ENCODE measurements around the gene TMEM255B. TPM values are rescaled to one million over a fixed set of nuclear protein-coding genes. Genes with fewer than 3 reads are reported as not detected.

TMEM255B gene
- total and polyA plus RNA-seq, 5 donors from 2014 or later: 0.02 to 1.3 (median 0.11) TPM; not detected in 1

DNA sequence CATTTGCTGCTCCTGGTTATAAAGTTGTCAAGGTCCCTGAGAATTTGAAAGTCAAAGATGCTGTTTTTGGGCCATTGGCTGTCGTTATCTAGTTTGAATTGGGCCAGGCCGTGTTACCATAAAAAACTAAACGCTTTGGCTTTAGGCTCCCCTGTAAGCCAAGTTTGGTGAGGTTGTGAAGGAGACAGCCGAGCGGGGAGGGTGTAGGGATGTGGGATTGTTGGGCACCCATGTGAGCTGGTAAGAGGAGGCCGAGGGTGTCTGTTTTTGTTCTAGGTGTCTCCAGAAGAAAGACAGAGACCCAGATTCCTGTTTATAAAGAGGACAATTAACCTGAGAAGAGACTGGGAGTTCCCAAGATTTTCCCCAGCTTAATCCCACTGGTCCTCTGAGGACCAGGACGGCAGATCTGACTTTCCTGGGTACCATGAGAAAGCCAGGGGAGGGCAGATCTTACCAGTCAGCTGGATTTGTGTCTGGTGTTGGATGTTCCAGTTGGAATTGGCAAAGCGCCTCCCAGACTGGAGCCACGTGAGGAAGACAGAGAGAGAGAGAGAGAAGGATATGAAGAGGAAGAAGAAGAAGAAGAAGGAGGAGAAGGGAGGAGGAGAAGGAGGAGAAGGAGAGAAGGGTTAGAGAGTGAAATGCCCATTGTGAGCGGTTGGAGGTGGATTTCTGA, 25.1 kb downstream of the TMEM255B start:
- Histone ChIP-seq H3K36me3 (ENCODE audit: control insufficient read depth, insufficient read depth, low read length) (no peaks in the 10 kb centered on the region), H3K4me1 (ENCODE audit: control insufficient read depth, insufficient read depth, low read length, poor library complexity, severe bottlenecking) (no peaks in the 10 kb centered on the region), H3K27ac (ENCODE audit: insufficient read depth, low read length, poor library complexity, severe bottlenecking) (no peak overlapping the region), H3K9me3 (ENCODE audit: control insufficient read depth in 2 of 2, low read length in 2 of 2) (no peaks in the 10 kb centered on the region), H3K27me3 (ENCODE audit: control insufficient read depth, insufficient read depth, low read length) (peaks cover 8% of the 10 kb centered on the region), H3K4me3 (ENCODE audit: low read depth, low read length) (no peak overlapping the region)
- ATAC-seq (ENCODE audit: low read depth in 2 of 2): no peak
- Mint-ChIP-seq H3K27ac (no peak overlapping the region), H3K4me3 (no peak overlapping the region), H3K9me3 (no peaks in the 10 kb centered on the region), H3K36me3 (no peaks in the 10 kb centered on the region), H3K27me3 (peaks cover 16% of the 10 kb centered on the region), H3K4me1 (no peaks in the 10 kb centered on the region)
- DNase-seq: no peak

DNA sequence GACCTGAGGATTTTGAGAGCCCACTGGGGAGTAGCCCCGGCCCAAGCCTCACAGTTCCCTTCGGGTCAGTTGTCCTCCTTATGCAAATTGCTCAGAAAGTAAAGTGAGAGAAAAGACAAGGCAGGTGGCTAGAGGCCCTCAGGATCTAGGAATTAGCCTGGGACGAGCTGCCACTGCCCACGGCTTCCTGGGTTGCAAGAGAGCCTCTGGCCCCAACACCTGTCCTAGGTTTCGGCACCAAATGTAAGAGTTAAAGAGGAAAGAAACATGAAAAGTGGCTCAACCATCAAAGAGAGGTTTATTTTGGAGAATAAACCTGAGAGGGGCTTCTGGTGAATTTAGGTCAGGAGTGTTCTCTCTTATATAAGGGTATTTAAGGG, 25.6 kb downstream of the TMEM255B start:
- DNase-seq: no peak
- no peaks in the 10 kb centered on the region for H3K9me3 Mint-ChIP-seq
- H3K27ac Mint-ChIP-seq: no peak overlapping the region
- H3K36me3 ChIP-seq (ENCODE audit: control insufficient read depth, insufficient read depth, low read length): no peaks in the 10 kb centered on the region
- no peaks in the 10 kb centered on the region for H3K4me1 Mint-ChIP-seq
- no peak overlapping the region for H3K4me3 ChIP-seq (ENCODE audit: low read depth, low read length)
- no peaks in the 10 kb centered on the region for H3K4me1 ChIP-seq (ENCODE audit: control insufficient read depth, insufficient read depth, low read length, poor library complexity, severe bottlenecking)
- no peaks in the 10 kb centered on the region for H3K36me3 Mint-ChIP-seq
- no peak for ATAC-seq (ENCODE audit: low read depth in 2 of 2)
- H3K27me3 Mint-ChIP-seq: peaks cover 18% of the 10 kb centered on the region
- peaks cover 7% of the 10 kb centered on the region for H3K27me3 ChIP-seq (ENCODE audit: control insufficient read depth, insufficient read depth, low read length)
- no peaks in the 10 kb centered on the region for H3K9me3 ChIP-seq (ENCODE audit: control insufficient read depth in 2 of 2, low read length in 2 of 2)
- no peak overlapping the region for H3K27ac ChIP-seq (ENCODE audit: insufficient read depth, low read length, poor library complexity, severe bottlenecking)
- H3K4me3 Mint-ChIP-seq: no peak overlapping the region

DNA sequence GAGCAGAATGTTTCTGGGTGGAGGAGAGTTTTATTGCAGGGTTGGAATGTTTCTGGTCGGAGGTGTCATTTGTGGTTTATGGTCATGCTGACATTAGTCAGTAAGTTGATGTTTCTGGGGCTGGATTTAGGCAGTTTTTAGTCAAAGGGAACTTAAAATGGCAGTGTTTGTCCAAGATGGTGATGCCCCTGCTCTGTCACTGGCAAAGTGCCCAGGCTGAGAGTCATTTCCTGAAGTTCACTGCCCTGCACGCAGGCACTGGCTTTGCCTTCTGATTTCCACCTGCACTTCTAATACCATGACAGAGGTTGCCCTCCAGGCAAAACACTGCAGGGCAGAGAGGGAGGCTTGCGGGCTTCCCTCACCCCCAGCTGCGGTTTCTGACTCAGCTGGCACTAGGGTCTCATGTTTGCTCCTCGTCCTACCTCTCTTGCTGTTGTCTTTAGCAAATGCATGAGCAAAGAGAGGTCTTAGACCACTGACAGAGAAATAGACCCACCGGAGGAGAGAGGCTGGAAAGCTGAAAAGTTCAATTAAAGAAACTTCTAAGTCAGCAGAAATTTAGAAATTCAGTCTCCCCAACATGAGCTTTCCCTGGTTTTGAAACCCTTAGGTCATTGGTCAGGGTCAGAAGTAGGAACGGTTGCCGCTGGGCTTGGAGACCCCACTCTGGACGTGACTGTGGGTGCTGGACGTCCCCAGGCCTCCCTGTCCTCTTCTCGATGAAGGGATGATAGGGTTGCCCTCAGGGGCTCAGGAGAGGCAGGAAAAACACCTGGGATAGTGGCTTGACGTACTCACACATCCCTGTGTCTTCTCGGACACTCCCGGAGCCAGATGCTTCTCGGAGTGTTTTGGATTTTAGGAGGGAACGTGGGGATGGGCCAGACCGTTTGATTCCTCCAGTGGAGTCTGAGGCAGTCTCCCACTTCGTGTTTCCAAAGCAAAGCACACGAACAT, 26.3 kb downstream of the TMEM255B start:
- H3K9me3 Mint-ChIP-seq: no peaks in the 10 kb centered on the region
- H3K4me3 Mint-ChIP-seq: no peak overlapping the region
- no peaks in the 10 kb centered on the region for H3K4me1 Mint-ChIP-seq
- ATAC-seq (ENCODE audit: low read depth in 2 of 2) (no peak), DNase-seq (no peak)
- Histone ChIP-seq H3K4me1 (ENCODE audit: control insufficient read depth, insufficient read depth, low read length, poor library complexity, severe bottlenecking) (no peaks in the 10 kb centered on the region), H3K36me3 (ENCODE audit: control insufficient read depth, insufficient read depth, low read length) (no peaks in the 10 kb centered on the region), H3K9me3 (ENCODE audit: control insufficient read depth in 2 of 2, low read length in 2 of 2) (no peaks in the 10 kb centered on the region), H3K4me3 (ENCODE audit: low read depth, low read length) (no peak overlapping the region), H3K27me3 (ENCODE audit: control insufficient read depth, insufficient read depth, low read length) (peaks cover 7% of the 10 kb centered on the region), H3K27ac (ENCODE audit: insufficient read depth, low read length, poor library complexity, severe bottlenecking) (no peak overlapping the region)
- H3K27me3 Mint-ChIP-seq: peaks cover 18% of the 10 kb centered on the region
- H3K27ac Mint-ChIP-seq: no peak overlapping the region
- H3K36me3 Mint-ChIP-seq: no peaks in the 10 kb centered on the region

DNA sequence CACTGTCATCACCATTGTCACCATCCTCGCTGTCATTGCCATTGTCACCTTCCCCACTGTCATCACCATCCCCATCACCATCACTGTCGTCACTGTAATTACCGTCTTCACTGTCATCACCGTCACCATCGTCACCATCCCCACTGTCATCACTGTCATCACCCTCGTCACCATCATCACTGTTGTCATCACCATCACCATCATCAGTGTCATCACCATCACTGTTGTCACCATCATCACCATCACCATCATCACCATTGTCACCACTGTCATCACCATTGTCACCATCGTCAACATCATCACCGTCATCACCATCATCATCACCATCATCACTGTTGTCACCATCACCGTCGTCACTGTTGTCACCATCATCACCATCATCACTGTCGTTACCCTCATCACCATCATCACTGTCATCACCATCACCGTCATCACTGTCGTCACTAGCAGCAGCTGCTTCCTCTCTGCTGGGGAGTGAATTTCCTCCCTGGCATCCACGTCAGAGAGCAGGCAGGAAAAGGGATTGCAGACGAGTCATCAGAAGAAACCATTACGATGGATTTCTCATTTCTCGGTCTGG, 27.3 kb downstream of the TMEM255B start:
- H3K4me3 Mint-ChIP-seq: no peak overlapping the region

GRCh38 chr13:113787694-113788093, 28.7 kb downstream of the TMEM255B start:
- Mint-ChIP-seq H3K9me3 (peaks cover 0 to 2% (median 0%) of the 10 kb centered on the region in 7 donors), H3K4me1 (no peaks in the 10 kb centered on the region), H3K27me3 (peaks cover 20% of the 10 kb centered on the region), H3K36me3 (no peaks in the 10 kb centered on the region), H3K27ac (no peak overlapping the region), H3K4me3 (no peak overlapping the region)
- Histone ChIP-seq H3K4me3 (ENCODE audit: low read depth, low read length) (no peak overlapping the region), H3K27ac (ENCODE audit: insufficient read depth, low read length, poor library complexity, severe bottlenecking) (no peak overlapping the region), H3K4me1 (ENCODE audit: control insufficient read depth, insufficient read depth, low read length, poor library complexity, severe bottlenecking) (no peaks in the 10 kb centered on the region), H3K27me3 (ENCODE audit: control insufficient read depth, insufficient read depth, low read length) (peaks cover 7% of the 10 kb centered on the region), H3K9me3 (ENCODE audit: control insufficient read depth in 2 of 2, low read length in 2 of 2) (no peaks in the 10 kb centered on the region), H3K36me3 (ENCODE audit: control insufficient read depth, insufficient read depth, low read length) (no peaks in the 10 kb centered on the region)
- DNase-seq (no peak), ATAC-seq (ENCODE audit: low read depth in 2 of 2) (no peak)

More for the DNA sequence above, 27.3 kb downstream of the TMEM255B start:
- Histone ChIP-seq H3K27ac (ENCODE audit: insufficient read depth, low read length, poor library complexity, severe bottlenecking) (no peak overlapping the region), H3K9me3 (ENCODE audit: control insufficient read depth in 2 of 2, low read length in 2 of 2) (no peaks in the 10 kb centered on the region), H3K36me3 (ENCODE audit: control insufficient read depth, insufficient read depth, low read length) (no peaks in the 10 kb centered on the region), H3K4me3 (ENCODE audit: low read depth, low read length) (no peak overlapping the region), H3K4me1 (ENCODE audit: control insufficient read depth, insufficient read depth, low read length, poor library complexity, severe bottlenecking) (no peaks in the 10 kb centered on the region), H3K27me3 (ENCODE audit: control insufficient read depth, insufficient read depth, low read length) (peaks cover 7% of the 10 kb centered on the region)
- ATAC-seq (ENCODE audit: low read depth in 2 of 2) (no peak), DNase-seq (peak in 1 of 3 donors; percentile 9)
- Mint-ChIP-seq H3K27me3 (peaks cover 18% of the 10 kb centered on the region), H3K27ac (no peak overlapping the region), H3K9me3 (no peaks in the 10 kb centered on the region), H3K36me3 (no peaks in the 10 kb centered on the region), H3K4me1 (no peaks in the 10 kb centered on the region)

GRCh38 chr13:113788413-113789135, 29.5 kb downstream of the TMEM255B start:
- no peak for DNase-seq
- Histone ChIP-seq H3K27me3 (ENCODE audit: control insufficient read depth, insufficient read depth, low read length) (peaks cover 7% of the 10 kb centered on the region), H3K36me3 (ENCODE audit: control insufficient read depth, insufficient read depth, low read length) (no peaks in the 10 kb centered on the region), H3K4me3 (ENCODE audit: low read depth, low read length) (no peak overlapping the region), H3K27ac (ENCODE audit: insufficient read depth, low read length, poor library complexity, severe bottlenecking) (no peak overlapping the region), H3K9me3 (ENCODE audit: control insufficient read depth in 2 of 2, low read length in 2 of 2) (no peaks in the 10 kb centered on the region), H3K4me1 (ENCODE audit: control insufficient read depth, insufficient read depth, low read length, poor library complexity, severe bottlenecking) (no peaks in the 10 kb centered on the region)
- ATAC-seq (ENCODE audit: low read depth in 2 of 2): no peak
- Mint-ChIP-seq H3K27me3 (peaks cover 17% of the 10 kb centered on the region), H3K27ac (no peak overlapping the region), H3K9me3 (peaks cover 0 to 2% (median 0%) of the 10 kb centered on the region in 7 donors), H3K4me1 (no peaks in the 10 kb centered on the region), H3K36me3 (no peaks in the 10 kb centered on the region), H3K4me3 (no peak overlapping the region)

DNA sequence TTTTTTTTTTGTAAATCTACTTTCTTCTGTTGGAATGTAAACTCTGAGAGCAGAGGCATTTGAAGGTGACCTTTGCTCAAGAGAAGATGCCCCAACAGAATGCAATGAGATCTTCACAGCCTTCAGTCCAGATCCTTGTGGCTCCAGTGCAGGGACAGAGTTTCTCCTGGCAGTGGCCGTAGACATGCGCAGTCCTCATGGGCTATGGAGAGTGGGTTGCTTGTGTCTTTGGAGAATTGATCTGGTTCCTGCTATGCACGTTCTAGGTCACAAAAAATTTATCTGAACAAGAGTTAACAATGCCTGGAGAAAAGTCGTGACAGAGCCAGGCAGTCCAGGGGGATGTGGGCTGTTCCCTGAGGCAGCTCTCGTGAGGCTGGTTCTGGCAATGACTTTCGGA, 30.1 kb downstream of the TMEM255B start:
- peaks cover 14% of the 10 kb centered on the region for H3K27me3 Mint-ChIP-seq
- ATAC-seq (ENCODE audit: low read depth in 2 of 2): no peak
- no peaks in the 10 kb centered on the region for H3K36me3 Mint-ChIP-seq
- no peaks in the 10 kb centered on the region for H3K4me1 ChIP-seq (ENCODE audit: control insufficient read depth, insufficient read depth, low read length, poor library complexity, severe bottlenecking)
- H3K9me3 ChIP-seq (ENCODE audit: control insufficient read depth in 2 of 2, low read length in 2 of 2): no peaks in the 10 kb centered on the region
- no peak overlapping the region for H3K4me3 ChIP-seq (ENCODE audit: low read depth, low read length)
- peaks cover 7% of the 10 kb centered on the region for H3K27me3 ChIP-seq (ENCODE audit: control insufficient read depth, insufficient read depth, low read length)
- no peak for DNase-seq
- no peaks in the 10 kb centered on the region for H3K4me1 Mint-ChIP-seq
- no peaks in the 10 kb centered on the region for H3K36me3 ChIP-seq (ENCODE audit: control insufficient read depth, insufficient read depth, low read length)
- H3K27ac ChIP-seq (ENCODE audit: insufficient read depth, low read length, poor library complexity, severe bottlenecking): no peak overlapping the region
- H3K9me3 Mint-ChIP-seq: peaks cover 0 to 2% (median 0%) of the 10 kb centered on the region in 7 donors
- H3K4me3 Mint-ChIP-seq: no peak overlapping the region
- no peak overlapping the region for H3K27ac Mint-ChIP-seq
